SU-DHL-6 (cell line): ENCODE measurements around the gene NAV2.

ENCODE experiments used
- EZH2phosphoT487 ChIP-seq: fragments of 200-600 bp; sonication (generic), shearing (Covaris generic); conservative IDR thresholded peaks from 2 replicates; pipeline ENCODE4 v1.6.1; 2018; ENCODE audit warnings: mild to moderate bottlenecking, antibody characterized with exemption, low read length, moderate library complexity, mixed read lengths
- TF ChIP-seq, protein P1 (sequence below): fragments of 200-600 bp; sonication (generic); IDR thresholded peaks from one replicate; pipeline ENCODE4 v1.5.1; 2017; ENCODE audit warnings: antibody characterized with exemption, mild to moderate bottlenecking, low read length, moderate library complexity; ENCODE audit not compliant: insufficient read depth, poor library complexity, severe bottlenecking

- TF ChIP-seq, protein P1, sequence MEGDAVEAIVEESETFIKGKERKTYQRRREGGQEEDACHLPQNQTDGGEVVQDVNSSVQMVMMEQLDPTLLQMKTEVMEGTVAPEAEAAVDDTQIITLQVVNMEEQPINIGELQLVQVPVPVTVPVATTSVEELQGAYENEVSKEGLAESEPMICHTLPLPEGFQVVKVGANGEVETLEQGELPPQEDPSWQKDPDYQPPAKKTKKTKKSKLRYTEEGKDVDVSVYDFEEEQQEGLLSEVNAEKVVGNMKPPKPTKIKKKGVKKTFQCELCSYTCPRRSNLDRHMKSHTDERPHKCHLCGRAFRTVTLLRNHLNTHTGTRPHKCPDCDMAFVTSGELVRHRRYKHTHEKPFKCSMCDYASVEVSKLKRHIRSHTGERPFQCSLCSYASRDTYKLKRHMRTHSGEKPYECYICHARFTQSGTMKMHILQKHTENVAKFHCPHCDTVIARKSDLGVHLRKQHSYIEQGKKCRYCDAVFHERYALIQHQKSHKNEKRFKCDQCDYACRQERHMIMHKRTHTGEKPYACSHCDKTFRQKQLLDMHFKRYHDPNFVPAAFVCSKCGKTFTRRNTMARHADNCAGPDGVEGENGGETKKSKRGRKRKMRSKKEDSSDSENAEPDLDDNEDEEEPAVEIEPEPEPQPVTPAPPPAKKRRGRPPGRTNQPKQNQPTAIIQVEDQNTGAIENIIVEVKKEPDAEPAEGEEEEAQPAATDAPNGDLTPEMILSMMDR: no peak
- TF ChIP-seq EZH2phosphoT487: no peak
Measured at GRCh38 chr11:19744130-19744529, 31.5 kb downstream of the NAV2 start.
